Erythroblast (primary cell): ENCODE data around the gene C12orf57.
A peak's percentile ranks its signal among the peaks of the same experiment; 100 is the strongest.

Experiments
- GATA1 ChIP-seq: IDR thresholded peaks from 2 replicates; pipeline ENCODE4 v1.6.1; 2011; ENCODE audit warnings: low read depth, mild to moderate bottlenecking, control low read depth, low read length, moderate library complexity
- POLR2A ChIP-seq: IDR thresholded peaks from 2 replicates; pipeline ENCODE4 v1.6.1; 2011; ENCODE audit warnings: mild to moderate bottlenecking, low read length

DNA sequence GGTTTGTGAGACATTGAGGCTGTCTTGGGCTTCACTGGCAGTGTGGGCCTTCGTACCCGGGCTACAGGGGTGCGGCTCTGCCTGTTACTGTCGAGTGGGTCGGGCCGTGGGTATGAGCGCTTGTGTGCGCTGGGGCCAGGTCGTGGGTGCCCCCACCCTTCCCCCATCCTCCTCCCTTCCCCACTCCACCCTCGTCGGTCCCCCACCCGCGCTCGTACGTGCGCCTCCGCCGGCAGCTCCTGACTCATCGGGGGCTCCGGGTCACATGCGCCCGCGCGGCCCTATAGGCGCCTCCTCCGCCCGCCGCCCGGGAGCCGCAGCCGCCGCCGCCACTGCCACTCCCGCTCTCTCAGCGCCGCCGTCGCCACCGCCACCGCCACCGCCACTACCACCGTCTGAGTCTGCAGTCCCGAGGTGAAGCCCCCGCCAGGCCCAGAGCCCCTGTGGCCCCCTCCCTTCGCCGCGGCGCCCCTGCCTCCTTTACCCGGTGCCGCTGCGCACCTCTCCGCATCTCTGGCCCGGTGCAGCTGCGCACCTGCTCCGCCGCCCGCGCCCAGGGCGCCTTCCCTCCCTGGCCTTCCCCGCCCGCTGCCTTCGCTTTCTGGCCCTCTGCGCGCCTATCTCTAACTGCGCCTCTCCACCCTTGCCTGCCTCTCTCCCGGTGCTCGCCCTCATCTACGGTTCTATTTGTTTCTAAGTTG is 29.4 kb upstream of the C12orf57 start, which contains the start of gene ENO2:
- peak; percentile 33 for TF ChIP-seq POLR2A
- TF ChIP-seq GATA1, result no peak
